OCI-LY1 (cell line): ENCODE results near the gene NUAK1.

Experiments used
- H2AFZ ChIP-seq: fragments of 200-600 bp; sonication (generic), shearing (Covaris generic); 2 replicates; pipeline ENCODE4 v1.6.0; 2014; ENCODE audit warnings: antibody characterized with exemption, mild to moderate bottlenecking, low read length
- H3F3A ChIP-seq: fragments of 200-600 bp; sonication (generic), shearing (Covaris generic); 2 replicates; pipeline ENCODE4 v1.6.0; 2014; ENCODE audit warnings: mild to moderate bottlenecking, antibody characterized with exemption, low read length, moderate library complexity; ENCODE audit not compliant: insufficient read depth
- H3K27ac ChIP-seq: fragments of 200-600 bp; sonication (generic); 2 replicates; pipeline ENCODE4 v1.5.1; 2014; ENCODE audit warnings: low read length, mixed run types, mild to moderate bottlenecking, low read depth; ENCODE audit not compliant: poor library complexity, severe bottlenecking
- H3K27me3 ChIP-seq: fragments of 200-600 bp; sonication (generic); 2 replicates; pipeline ENCODE4 v1.6.0; 2014; ENCODE audit warnings: antibody characterized with exemption, mild to moderate bottlenecking, low read length, moderate library complexity; ENCODE audit not compliant: insufficient read depth
- H3K36me3 ChIP-seq: fragments of 200-600 bp; sonication (generic); 2 replicates; pipeline ENCODE4 v1.6.1; 2014; ENCODE audit warnings: mild to moderate bottlenecking, antibody characterized with exemption, low read length, moderate library complexity, mixed read lengths; ENCODE audit not compliant: insufficient read depth
- H3K4me1 ChIP-seq: fragments of 200-600 bp; sonication (generic); 2 replicates; pipeline ENCODE4 v1.5.1; 2014; ENCODE audit warnings: mild to moderate bottlenecking, low read length, moderate library complexity; ENCODE audit not compliant: insufficient read depth, severe bottlenecking
- H3K4me2 ChIP-seq: fragments of 200-600 bp; sonication (generic), shearing (Covaris generic); 2 replicates; pipeline ENCODE4 v1.6.1; 2014; ENCODE audit warnings: low read length
- H3K4me3 ChIP-seq: fragments of 200-600 bp; sonication (generic); 2 replicates; pipeline ENCODE4 v1.5.1; 2014; ENCODE audit warnings: low read length, low read depth, mild to moderate bottlenecking, mixed read lengths; ENCODE audit not compliant: poor library complexity, severe bottlenecking
- H3K79me2 ChIP-seq: fragments of 200-600 bp; shearing (Covaris generic); 2 replicates; pipeline ENCODE4 v1.6.1; 2016; ENCODE audit warnings: mixed run types, low read length, mixed read lengths; ENCODE audit not compliant: insufficient read depth
- H3K9ac ChIP-seq: fragments of 200-600 bp; sonication (generic), shearing (Covaris generic); 2 replicates; pipeline ENCODE4 v1.6.1; 2014; ENCODE audit warnings: mild to moderate bottlenecking, low read length, mixed read lengths
- H3K9me2 ChIP-seq: fragments of 200-600 bp; sonication (generic), shearing (Covaris generic); 2 replicates; pipeline ENCODE4 v1.6.1; 2014; ENCODE audit warnings: low read depth, mild to moderate bottlenecking, low read length, mixed read lengths
- H3K9me3 ChIP-seq: fragments of 200-600 bp; shearing (Covaris generic); 2 replicates; pipeline ENCODE4 v1.6.1; 2014; ENCODE audit warnings: low read length, mixed read lengths
- H4K20me1 ChIP-seq: fragments of 200-600 bp; sonication (generic), shearing (Covaris generic); 2 replicates; pipeline ENCODE4 v1.6.0; 2016; ENCODE audit warnings: mild to moderate bottlenecking, low read length; ENCODE audit not compliant: insufficient read depth
- CTCF ChIP-seq: fragments of 200-600 bp; sonication (generic), shearing (Covaris generic); IDR thresholded peaks from 2 replicates; pipeline ENCODE4 v1.5.1; 2017; ENCODE audit warnings: mild to moderate bottlenecking, antibody characterized with exemption, low read length, moderate library complexity, mixed read lengths
- EZH2 ChIP-seq: fragments of 200-600 bp; sonication (generic), shearing (Covaris generic); IDR thresholded peaks from 2 replicates; pipeline ENCODE4 v1.8.0; 2017; ENCODE audit warnings: borderline replicate concordance, mixed run types, mild to moderate bottlenecking, antibody characterized with exemption, low read length, moderate library complexity, mixed read lengths

The NUAK1 gene

DNA sequence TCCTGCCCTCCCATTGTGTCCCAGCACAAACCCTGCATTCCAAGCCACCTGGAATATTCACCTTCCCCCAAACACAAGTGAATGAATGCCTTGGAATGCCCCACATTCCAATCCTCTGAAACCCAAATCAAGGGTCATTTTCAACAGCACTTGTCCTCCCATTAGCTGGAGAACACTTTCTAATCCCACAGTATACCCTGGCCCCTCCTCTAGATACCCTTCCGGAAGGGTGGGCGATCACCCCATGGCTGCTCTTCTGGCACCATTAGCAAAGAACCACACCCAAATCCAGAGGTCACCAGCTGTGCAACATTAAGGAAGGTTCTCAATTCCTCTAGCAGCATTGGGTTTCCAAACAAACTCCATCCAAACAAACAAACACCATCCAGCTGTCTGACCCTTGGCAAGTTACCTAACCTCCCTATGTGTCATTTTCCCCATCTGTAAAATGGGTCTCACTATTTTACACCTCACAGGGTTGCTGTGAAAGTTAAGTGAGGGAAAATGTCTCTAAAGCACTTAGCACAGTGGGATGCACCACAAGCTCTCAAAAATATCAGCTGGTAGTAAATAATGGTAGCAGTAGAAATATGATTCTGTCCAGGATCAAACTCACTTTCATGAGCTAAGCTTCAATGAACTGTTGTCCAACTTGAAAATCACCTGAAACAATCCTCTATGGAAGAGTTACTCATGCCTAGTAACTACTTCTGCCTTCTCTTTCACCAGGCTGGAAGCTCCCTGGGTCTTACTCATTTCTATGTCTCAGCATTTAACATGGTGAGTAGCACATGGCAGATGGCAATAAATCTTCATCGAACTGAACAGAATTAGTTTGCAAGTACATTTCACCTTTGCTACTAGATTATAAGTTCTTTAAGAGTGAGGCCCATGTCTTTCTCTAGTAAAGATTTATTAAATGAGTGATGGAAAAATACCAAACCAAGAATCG, 5.3 kb downstream of the NUAK1 start:
- Histone ChIP-seq H3K4me3 (no peak overlapping the region), H3K9me3 (no peaks in the 10 kb centered on the region), H3K27ac (no peak overlapping the region), H2AFZ (no peak overlapping the region), H3K9me2 (no peaks in the 10 kb centered on the region), H3K27me3 (no peaks in the 10 kb centered on the region), H4K20me1 (no peaks in the 10 kb centered on the region), H3K79me2 (no peaks in the 10 kb centered on the region), H3K4me1 (no peaks in the 10 kb centered on the region), H3F3A (no peaks in the 10 kb centered on the region), H3K4me2 (no peak overlapping the region), H3K36me3 (no peaks in the 10 kb centered on the region), H3K9ac (no peak overlapping the region)
- TF ChIP-seq EZH2 (no peak), CTCF (no peak)

DNA sequence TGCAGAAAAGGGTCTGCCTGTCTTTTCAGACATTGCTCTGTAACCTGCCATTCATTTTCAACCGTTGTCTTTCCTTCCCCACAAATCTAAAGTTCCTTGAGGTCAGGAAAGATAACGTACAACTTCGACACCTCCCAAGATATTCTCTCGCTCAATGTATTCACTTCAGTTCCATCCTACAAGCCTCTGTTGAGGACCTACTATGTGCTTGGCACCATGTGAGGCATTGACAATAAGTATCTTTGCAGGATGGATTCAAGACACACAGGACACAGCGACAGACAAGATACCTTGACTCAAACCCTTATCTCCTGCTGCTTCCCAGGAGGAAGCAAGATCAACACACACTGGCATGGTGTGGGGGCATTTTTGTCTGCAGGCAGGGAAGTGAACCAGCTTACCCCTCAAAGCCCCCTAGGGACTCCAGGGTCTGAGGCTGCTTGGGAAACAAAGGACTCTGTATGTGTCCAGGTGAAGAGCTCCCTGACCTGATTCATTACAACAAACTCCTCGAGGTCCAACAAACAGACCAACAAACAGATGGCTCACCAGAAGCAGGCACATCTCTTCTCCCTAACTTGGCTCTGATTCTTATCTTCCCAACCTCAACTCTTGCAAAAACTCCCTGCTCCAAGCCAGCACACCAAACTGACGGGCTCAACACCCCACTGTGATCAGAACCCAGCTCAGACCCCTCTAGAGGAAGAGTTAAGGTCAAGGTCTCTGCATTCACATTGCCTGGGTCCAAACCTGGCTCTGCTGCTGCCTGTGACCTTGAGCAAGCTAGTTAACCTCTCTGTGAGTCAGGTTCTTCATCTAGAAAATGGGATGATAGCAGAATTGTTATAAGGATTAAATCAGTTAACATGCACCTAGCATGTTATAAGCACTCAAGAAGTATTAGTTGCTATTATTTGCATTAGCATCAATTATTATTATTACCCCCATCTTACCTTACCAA, 6.3 kb downstream of the NUAK1 start:
- Histone ChIP-seq H3K9me3 (no peaks in the 10 kb centered on the region), H3K4me2 (no peak overlapping the region), H3K9ac (no peak overlapping the region), H3K4me3 (no peak overlapping the region), H3K27ac (no peak overlapping the region), H3K79me2 (no peaks in the 10 kb centered on the region), H4K20me1 (no peaks in the 10 kb centered on the region), H2AFZ (no peak overlapping the region), H3K27me3 (no peaks in the 10 kb centered on the region), H3K4me1 (no peaks in the 10 kb centered on the region), H3K36me3 (no peaks in the 10 kb centered on the region), H3F3A (no peaks in the 10 kb centered on the region), H3K9me2 (no peaks in the 10 kb centered on the region)
- no peak for TF ChIP-seq CTCF
- TF ChIP-seq EZH2 = no peak

DNA sequence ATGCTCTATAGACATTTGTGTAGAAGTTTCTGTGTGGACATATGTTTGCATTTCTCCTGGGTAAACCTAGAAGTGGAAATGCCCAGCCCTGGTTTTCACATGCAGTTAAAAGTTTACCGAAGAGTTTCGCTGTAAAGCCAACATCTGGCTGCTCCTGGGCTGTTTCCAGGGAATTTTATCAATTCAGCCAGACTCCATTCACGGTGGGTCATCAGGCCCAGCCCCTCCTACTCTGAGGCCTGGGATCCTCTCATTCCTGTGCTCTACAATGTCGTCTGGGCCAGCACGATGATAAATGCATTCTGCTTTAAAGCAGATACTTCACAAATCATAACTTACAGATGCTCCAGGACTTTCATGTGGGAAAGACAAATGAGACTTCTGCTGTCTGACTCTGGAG, 7.1 kb downstream of the NUAK1 start:
- H3K4me1 ChIP-seq = no peaks in the 10 kb centered on the region
- H3K9ac ChIP-seq = no peak overlapping the region
- H3K36me3 ChIP-seq = no peaks in the 10 kb centered on the region
- no peaks in the 10 kb centered on the region for H4K20me1 ChIP-seq
- no peaks in the 10 kb centered on the region for H3K9me3 ChIP-seq
- no peaks in the 10 kb centered on the region for H3K27me3 ChIP-seq
- TF ChIP-seq CTCF (no peak), EZH2 (no peak)
- no peak overlapping the region for H3K4me2 ChIP-seq
- no peaks in the 10 kb centered on the region for H3K9me2 ChIP-seq
- H3K27ac ChIP-seq = no peak overlapping the region
- H3F3A ChIP-seq = no peaks in the 10 kb centered on the region
- no peak overlapping the region for H2AFZ ChIP-seq
- no peaks in the 10 kb centered on the region for H3K79me2 ChIP-seq
- no peak overlapping the region for H3K4me3 ChIP-seq
